Heart right ventricle (tissue), 16 donors: Measurements from ENCODE around the gene PHAX. TPM values are rescaled to one million over a fixed set of nuclear protein-coding genes. Genes with fewer than 3 reads are reported as not detected.
"Not testable (repeated sequence)": the region's sequence is repeated elsewhere in the genome, so short reads cannot be mapped to it uniquely, and the experiment has no call there.

Source experiments
- ATAC-seq, 8 donors: fragments of 200-7000 bp; cut with Tn5 transposase; one replicate each; pipeline ENCODE4 v1.9.1; 2020; ENCODE audit warnings: mild to moderate bottlenecking in 8 of 8, moderate library complexity in 8 of 8, moderate number of reproducible peaks in 1 of 8
- DNase-seq, 2 donors: peaks; one replicate each; pipeline ENCODE4 v3.0.0-alpha.2; 2020
- H3K27ac ChIP-seq, 10 donors: fragments of 200-600 bp; sonication (generic) in 2 of 10; one replicate each; pipeline versions ENCODE4 v1.5.0 to v1.8.0; 2020 to 2022; ENCODE audit warnings: mild to moderate bottlenecking in 3 of 10
- H3K27me3 ChIP-seq, 7 donors: fragments of 200-600 bp; one replicate each; pipeline ENCODE4 v1.8.0; 2021 to 2022; ENCODE audit warnings: mild to moderate bottlenecking in 2 of 7
- H3K36me3 ChIP-seq, 9 donors: fragments of 200-600 bp; sonication (generic) in 1 of 9; one replicate each; pipeline versions ENCODE4 v1.5.0 to v1.8.0; 2020 to 2022; ENCODE audit warnings: mild to moderate bottlenecking in 2 of 9
- H3K4me1 ChIP-seq, 9 donors: fragments of 200-600 bp; sonication (generic) in 1 of 9; one replicate each; pipeline versions ENCODE4 v1.5.0 to v1.8.0; 2020 to 2022; ENCODE audit warnings: mild to moderate bottlenecking in 4 of 9
- H3K4me3 ChIP-seq, 10 donors: fragments of 200-600 bp; sonication (generic) in 2 of 10; one replicate each; pipeline versions ENCODE4 v1.5.0 to v1.8.0; 2020 to 2022; ENCODE audit warnings: mild to moderate bottlenecking in 7 of 10, moderate library complexity in 2 of 10
- H3K9me3 ChIP-seq, 11 donors: fragments of 200-600 bp in 10 of 11; sonication (generic) in 2 of 11; one replicate each; pipeline versions ENCODE4 v1.5.0 to v1.8.0; 2013 to 2022; ENCODE audit warnings: mild to moderate bottlenecking in 2 of 11, control low read depth in 1 of 11, moderate library complexity in 1 of 11
- WGBS, 2 donors: extraction: QIAGEN DNeasy Blood & Tissue Kit; methylation state at CpG; one replicate each; pipeline ENCODE4 v1.1.7; 2013; ENCODE audit warnings: inconsistent platforms in 1 of 2; 5-methylcytosine and 5-hydroxymethylcytosine counted together
- intact Hi-C, 10 donors: fragments of 100-400 bp; cut with DNase I; formaldehyde crosslinking; loops; one replicate each; pipeline versions ENCODE4 v1.11.1 to v1.14.2; 2022
- polyA plus RNA-seq, 2 donors: library from polyadenylated mRNA; stranded (reverse); fragments of 200-250 nt; gene quantifications; one replicate each; pipeline ENCODE4 v1.2.3, GENCODE V29; 2013
- total RNA-seq, 10 donors: library from RNA; stranded (reverse); fragmentation: NEBNext Ultra II Directional in 3 of 10; extraction: Animal tissue kit (Norgen Biotek cat#: 25700) in 3 of 10; gene quantifications; one replicate each; pipeline versions ENCODE4 v1.2.1 to v1.2.4, GENCODE V29; 2021 to 2023
- TF ChIP-seq, protein P1 (sequence below), 9 donors: fragments of 200-600 bp; sonication (generic) in 2 of 9; IDR thresholded peaks; one replicate each; pipeline versions ENCODE4 v1.5.0 to v1.8.0; 2021 to 2022; ENCODE audit warnings: antibody characterized with exemption in 9 of 9, mild to moderate bottlenecking in 5 of 9, moderate library complexity in 1 of 9
- donor health status: Arrhythmogenic right ventricular cardiomyopathy.
- donor health status: ischemic (EF 13 %, LVEDD 7.1; RV severe dilation, severe dysfunction).
- donor health status: healthy with polysubstance abuse.
- donor health status: DM: no; HTN: yes; CAD: no.
- donor health status: DM: no; HTN: no; CAD: no.
- donor health status: ischemic (EF 25% LVEDD 6.9; RV normal size, moderate dysfunction).
- donor health status: ischemic (EF 25% LVEDD 5.7; RV mildly dilated, moderate dysfunction).
- donor health status: healthy.
- donor health status: DM: yes; HTN: yes; CAD: no.
- donor health status: Ischemic cardiomyopathy.
- donor health status: ischemic (EF 35%, LVEDD 5.7; RV mildly dilated, moderate dysfunction).
- donor health status: nonischemic (EF 11% LVEDD 7.7; RV severe dilation, severe dysfunction).
- donor health status: DM: yes; HTN: yes; CAD: no.
- donor health status: PGD.
- donor health status: ischemic (EF 29% LVEDD 5.4; RV normal size, mild dysfunction).
- donor health status: nonischemic (EF 23%, LVEDD 6.1; RV moderate dilation, normal function).

The PHAX gene
- total and polyA plus RNA-seq, 12 donors = 10.9 to 38.5 (median 27.8) TPM

DNA sequence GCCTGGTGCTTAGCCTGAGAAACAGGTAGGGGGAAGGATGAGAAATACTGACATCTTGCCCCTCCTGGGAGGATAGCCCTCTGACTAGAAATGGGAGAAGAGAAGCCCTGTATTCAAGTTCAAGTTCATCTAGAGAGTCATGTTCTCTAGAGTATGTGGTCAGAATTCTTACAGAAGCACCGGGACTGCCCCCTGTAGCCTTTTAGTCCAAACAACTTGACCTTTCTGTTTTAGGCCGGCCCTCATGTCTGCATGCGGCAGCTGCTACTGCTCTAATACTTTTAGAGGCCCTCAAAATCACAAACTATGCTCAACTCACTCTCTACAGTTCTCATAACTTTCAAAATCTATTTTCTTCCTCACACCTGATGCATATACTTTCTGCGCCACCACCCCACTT is 47.7 kb downstream of the PHAX start:
- 87 to 90% methylated on average over 4 of the region's 4 CpGs for WGBS, 2 donors
- Histone ChIP-seq H3K27ac (no peak overlapping the region), H3K9me3 (peaks cover 0 to 14% (median 8%) of the 10 kb centered on the region in 11 donors), H3K27me3 (peaks cover 0 to 10% (median 0%) of the 10 kb centered on the region in 7 donors), H3K4me3 (no peak overlapping the region), H3K36me3 (no peaks in the 10 kb centered on the region), H3K4me1 (no peaks in the 10 kb centered on the region)
- intact Hi-C loops = no loop called here
- DNase-seq = no peak
- no peak for ATAC-seq
- TF ChIP-seq, protein P1, sequence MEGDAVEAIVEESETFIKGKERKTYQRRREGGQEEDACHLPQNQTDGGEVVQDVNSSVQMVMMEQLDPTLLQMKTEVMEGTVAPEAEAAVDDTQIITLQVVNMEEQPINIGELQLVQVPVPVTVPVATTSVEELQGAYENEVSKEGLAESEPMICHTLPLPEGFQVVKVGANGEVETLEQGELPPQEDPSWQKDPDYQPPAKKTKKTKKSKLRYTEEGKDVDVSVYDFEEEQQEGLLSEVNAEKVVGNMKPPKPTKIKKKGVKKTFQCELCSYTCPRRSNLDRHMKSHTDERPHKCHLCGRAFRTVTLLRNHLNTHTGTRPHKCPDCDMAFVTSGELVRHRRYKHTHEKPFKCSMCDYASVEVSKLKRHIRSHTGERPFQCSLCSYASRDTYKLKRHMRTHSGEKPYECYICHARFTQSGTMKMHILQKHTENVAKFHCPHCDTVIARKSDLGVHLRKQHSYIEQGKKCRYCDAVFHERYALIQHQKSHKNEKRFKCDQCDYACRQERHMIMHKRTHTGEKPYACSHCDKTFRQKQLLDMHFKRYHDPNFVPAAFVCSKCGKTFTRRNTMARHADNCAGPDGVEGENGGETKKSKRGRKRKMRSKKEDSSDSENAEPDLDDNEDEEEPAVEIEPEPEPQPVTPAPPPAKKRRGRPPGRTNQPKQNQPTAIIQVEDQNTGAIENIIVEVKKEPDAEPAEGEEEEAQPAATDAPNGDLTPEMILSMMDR (IDR thresholded peaks at IDR 0.05) = no peak

DNA sequence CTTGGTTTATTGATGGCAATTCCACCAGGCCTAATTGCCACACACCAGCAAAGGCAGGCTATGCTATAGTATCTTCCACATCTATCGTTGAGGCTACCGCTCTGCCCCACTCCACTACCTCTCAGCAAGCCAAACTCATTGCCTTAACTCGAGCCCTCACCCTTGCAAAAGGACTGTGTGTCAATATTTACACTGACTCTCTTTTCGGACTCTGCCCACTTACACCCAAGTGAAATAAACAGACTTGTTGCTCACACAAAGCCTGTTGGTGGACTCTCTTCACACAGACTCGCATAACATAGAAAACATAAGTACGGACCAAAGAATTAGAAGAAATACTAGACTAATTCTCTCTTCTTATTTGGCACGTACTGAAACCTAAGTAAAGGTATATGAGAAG is 48.3 kb downstream of the PHAX start:
- ATAC-seq, H3K36me3 ChIP-seq, intact Hi-C loops, H3K27ac ChIP-seq, H3K4me3 ChIP-seq, H3K4me1 ChIP-seq, H3K27me3 ChIP-seq, DNase-seq: not testable (repeated sequence)
- WGBS, 2 donors = 87 to 93% methylated on average over 7 of the region's 7 CpGs
- peaks cover 0 to 14% (median 8%) of the 10 kb centered on the region in 11 donors for H3K9me3 ChIP-seq

DNA sequence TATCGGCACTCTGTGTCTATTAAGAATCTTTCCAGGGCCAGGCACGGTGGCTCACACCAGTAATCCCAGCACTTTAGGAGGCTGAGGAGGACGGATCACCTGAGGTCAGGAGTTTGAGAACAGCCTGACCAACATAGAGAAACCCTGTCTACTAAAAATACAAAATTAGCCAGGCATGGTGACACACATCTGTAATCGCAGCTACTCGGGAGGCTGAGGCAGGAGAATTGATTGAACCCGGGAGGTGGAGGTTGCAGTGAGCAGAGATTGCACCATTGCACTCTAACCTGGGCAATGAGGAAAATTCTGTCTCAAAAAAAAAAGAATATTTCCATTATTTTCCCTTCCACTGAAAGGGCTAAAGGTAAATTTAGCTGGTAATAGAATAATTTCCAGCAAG is 49.0 kb downstream of the PHAX start:
- H3K9me3 ChIP-seq = peaks cover 0 to 13% (median 7%) of the 10 kb centered on the region in 11 donors
- not testable (repeated sequence) for H3K36me3 ChIP-seq, H3K4me3 ChIP-seq, H3K27ac ChIP-seq, H3K4me1 ChIP-seq, H3K27me3 ChIP-seq, ATAC-seq, DNase-seq
- intact Hi-C loops = loop anchor here in 1 of 10 donors (10.0 kb wide), 1 partner anchor 845 kb away; no protein-coding TSS in a partner anchor
- WGBS, 2 donors = 88 to 92% methylated on average over 6 of the region's 6 CpGs

DNA sequence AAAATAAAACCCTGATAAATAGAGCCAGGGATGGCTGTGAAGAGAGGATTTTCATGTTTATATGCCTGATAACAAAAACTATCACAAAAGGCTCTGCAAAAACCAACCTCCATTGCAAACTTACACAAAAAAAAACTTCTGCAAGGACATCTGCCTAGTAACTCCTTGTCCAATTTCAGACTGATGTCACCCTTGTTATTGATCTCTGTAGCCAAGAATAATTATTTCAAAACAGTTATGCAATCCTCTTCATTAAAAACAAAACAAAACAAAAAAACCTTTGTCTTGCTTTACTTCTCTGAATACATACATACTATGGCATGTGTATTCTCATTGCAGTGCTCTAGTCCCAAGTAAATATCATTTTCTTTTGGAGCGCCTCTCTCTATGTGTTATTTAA is 49.7 kb downstream of the PHAX start:
- WGBS, 2 donors = 88 to 92% methylated on average over 1 of the region's 1 CpG
- TF ChIP-seq, protein P1 (IDR thresholded peaks at IDR 0.05) = no peak
- DNase-seq (no peak), ATAC-seq (no peak)
- H3K9me3 ChIP-seq = peaks cover 0 to 5% (median under 1%) of the 10 kb centered on the region in 11 donors
- no peak overlapping the region for H3K4me3 ChIP-seq
- H3K27me3 ChIP-seq = peaks cover 0 to 10% (median 0%) of the 10 kb centered on the region in 7 donors
- no peaks in the 10 kb centered on the region for H3K4me1 ChIP-seq
- no peaks in the 10 kb centered on the region for H3K36me3 ChIP-seq
- intact Hi-C loops = loop anchor here in 1 of 10 donors (10.0 kb wide), 1 partner anchor 844 kb away; no protein-coding TSS in a partner anchor
- H3K27ac ChIP-seq = no peak overlapping the region

DNA sequence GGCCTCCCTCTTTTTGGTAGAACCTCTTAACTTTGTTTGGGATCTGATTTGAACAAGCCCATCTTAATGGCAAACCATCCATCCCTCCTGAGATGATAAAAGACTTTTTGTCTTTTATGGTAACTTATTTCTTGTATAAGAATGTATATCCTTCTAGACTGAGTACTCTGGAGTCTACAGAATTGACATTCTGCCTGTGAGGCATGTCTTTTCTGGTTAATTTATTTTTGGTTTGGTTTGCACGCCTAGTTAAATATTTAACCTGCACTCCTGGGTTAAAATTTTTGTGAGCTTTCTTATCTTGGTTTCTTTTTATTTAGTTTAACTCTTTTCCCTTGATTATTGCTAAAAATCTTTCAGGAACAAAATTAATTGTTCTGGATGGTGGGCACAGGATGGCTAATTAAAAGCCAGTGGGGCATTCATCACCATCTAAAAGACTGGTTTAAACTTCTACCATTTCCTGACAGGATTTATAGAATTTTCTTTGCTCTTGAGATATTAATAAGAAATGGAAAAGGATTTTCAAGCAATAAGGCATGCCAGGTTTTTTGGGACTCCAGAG is 50.3 kb downstream of the PHAX start:
- H3K9me3 ChIP-seq = no peaks in the 10 kb centered on the region
- DNase-seq (no peak), ATAC-seq (no peak)
- no peaks in the 10 kb centered on the region for H3K36me3 ChIP-seq
- 92 to 97% methylated on average over 1 of the region's 1 CpG for WGBS, 2 donors
- H3K27ac ChIP-seq = no peak overlapping the region
- intact Hi-C loops = loop anchor here in 1 of 10 donors (10.0 kb wide), 1 partner anchor 844 kb away; no protein-coding TSS in a partner anchor
- peaks cover 0 to 10% (median 0%) of the 10 kb centered on the region in 7 donors for H3K27me3 ChIP-seq
- TF ChIP-seq, protein P1 (IDR thresholded peaks at IDR 0.05) = no peak
- no peaks in the 10 kb centered on the region for H3K4me1 ChIP-seq
- H3K4me3 ChIP-seq = no peak overlapping the region
